Stomach smooth muscle (tissue), 2 donors: ENCODE measurements around the gene MAEL.

Experiments
- H3K27ac ChIP-seq: one replicate; pipeline ENCODE4 v1.7.0; 2013; ENCODE audit warnings: mild to moderate bottlenecking, low read length, inconsistent platforms
- H3K27me3 ChIP-seq, 2 donors: one replicate each; pipeline ENCODE4 v1.7.0; 2013; ENCODE audit warnings: low read length in 2 of 2; ENCODE audit not compliant: insufficient read depth in 2 of 2, control insufficient read depth in 1 of 2
- H3K36me3 ChIP-seq, 2 donors: one replicate each; pipeline ENCODE4 v1.7.0; 2013; ENCODE audit warnings: low read length in 2 of 2; ENCODE audit not compliant: control insufficient read depth in 2 of 2, insufficient read depth in 2 of 2
- H3K4me1 ChIP-seq: one replicate; pipeline ENCODE4 v1.7.0; 2013; ENCODE audit warnings: low read length; ENCODE audit not compliant: control insufficient read depth, insufficient read depth
- H3K4me3 ChIP-seq, 2 donors: one replicate each; pipeline ENCODE4 v1.7.0; 2013; ENCODE audit warnings: low read length in 2 of 2
- H3K9ac ChIP-seq, 2 donors: one replicate each; pipeline ENCODE4 v1.7.0; 2013; ENCODE audit warnings: low read length in 2 of 2, mild to moderate bottlenecking in 1 of 2
- H3K9me3 ChIP-seq, 2 donors: one replicate each; pipeline ENCODE4 v1.7.0; 2013; ENCODE audit warnings: low read length in 2 of 2; ENCODE audit not compliant: control insufficient read depth in 2 of 2
- donor health status: healthy.
- donor health status: Pancreatic carcinoma.

Gene MAEL

DNA sequence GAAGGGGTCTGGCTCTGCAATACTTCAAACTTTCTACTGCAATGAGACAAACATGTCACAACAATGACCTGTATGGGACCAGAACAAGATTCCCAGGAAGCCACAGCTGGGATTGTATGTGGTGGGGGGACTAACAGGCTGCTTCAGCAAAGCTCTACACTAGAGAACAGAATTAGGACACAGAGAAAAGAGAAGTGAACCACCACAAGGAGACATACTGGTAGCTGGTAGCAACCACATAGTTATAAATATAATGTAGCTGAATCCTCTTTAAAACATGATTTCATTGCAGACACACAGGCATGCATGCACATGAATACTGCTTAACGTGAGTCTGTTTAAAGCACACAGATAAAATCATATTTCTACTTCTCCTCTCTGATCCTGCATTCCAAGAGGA, 10.3 kb upstream of the MAEL start:
- H3K9me3 ChIP-seq: no peaks in the 10 kb centered on the region
- peaks cover 14% of the 10 kb centered on the region for H3K4me1 ChIP-seq
- H3K36me3 ChIP-seq: no peaks in the 10 kb centered on the region
- no peak overlapping the region for H3K9ac ChIP-seq
- H3K27ac ChIP-seq: no peak overlapping the region
- H3K27me3 ChIP-seq: no peaks in the 10 kb centered on the region
- H3K4me3 ChIP-seq: no peak overlapping the region

DNA sequence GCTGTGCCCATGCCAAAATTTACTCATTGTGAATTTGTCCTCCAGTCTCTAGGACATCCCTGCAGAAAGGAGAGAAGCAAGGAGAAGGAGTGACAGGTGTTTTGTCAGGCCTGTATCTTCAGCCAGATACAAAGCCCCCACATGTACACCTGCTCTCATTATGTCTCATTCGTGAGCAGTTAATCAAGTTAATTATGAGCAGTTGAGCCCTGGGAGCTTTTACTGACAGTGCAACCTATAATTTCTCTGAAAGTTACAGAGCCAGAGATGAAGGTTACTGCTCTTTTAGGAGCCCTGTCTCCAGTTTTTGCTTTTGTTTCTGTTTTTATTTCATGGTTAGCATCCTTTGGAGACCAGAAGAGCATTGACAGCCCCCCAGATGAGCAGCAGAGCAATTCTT, 8.7 kb upstream of the MAEL start:
- Histone ChIP-seq H3K9ac (no peak overlapping the region), H3K27ac (no peak overlapping the region), H3K4me3 (no peak overlapping the region), H3K36me3 (no peaks in the 10 kb centered on the region), H3K27me3 (no peaks in the 10 kb centered on the region), H3K4me1 (peaks cover 4% of the 10 kb centered on the region), H3K9me3 (no peaks in the 10 kb centered on the region)

DNA sequence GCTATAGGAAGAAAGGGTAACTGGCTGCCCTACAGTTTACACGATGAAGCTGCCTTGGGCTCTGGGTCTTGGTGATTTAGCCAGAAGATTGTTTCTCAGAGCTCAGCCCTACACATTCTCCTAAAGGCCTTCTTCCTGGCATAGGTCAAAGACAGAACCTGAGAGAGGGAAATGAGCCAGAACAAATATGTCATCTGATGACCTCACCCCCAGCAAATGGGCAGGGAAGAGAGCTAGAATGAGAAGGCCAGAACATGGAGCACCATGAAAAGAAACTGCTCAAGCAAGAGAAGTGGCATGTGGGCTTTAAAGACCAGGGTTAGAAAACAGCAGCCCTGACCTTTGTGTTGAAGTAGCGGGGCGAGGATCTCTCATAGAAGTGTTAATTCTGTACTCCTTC, 8.3 kb upstream of the MAEL start:
- H3K9ac ChIP-seq: no peak overlapping the region
- no peaks in the 10 kb centered on the region for H3K9me3 ChIP-seq
- no peak overlapping the region for H3K4me3 ChIP-seq
- H3K36me3 ChIP-seq: no peaks in the 10 kb centered on the region
- no peak overlapping the region for H3K27ac ChIP-seq
- peaks cover 4% of the 10 kb centered on the region for H3K4me1 ChIP-seq
- no peaks in the 10 kb centered on the region for H3K27me3 ChIP-seq

DNA sequence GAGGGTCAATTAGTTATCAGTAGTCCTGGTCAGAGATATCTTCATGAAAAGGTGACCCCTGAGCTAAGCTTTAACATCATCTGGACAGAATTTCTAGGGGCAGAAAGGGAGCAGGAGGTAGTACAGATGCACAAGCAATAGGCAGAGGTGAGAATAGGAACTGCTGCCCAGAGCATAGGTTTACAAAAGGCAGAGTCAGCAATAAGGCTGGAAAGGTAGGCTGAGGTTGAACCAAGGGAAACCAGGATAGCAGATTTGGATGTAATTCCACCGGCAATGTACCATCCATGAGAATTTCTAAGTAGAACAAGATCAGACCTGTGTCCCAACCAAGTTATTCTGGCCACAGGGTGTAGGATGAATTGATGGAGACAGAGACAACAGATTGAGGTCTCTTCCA, 7.5 kb upstream of the MAEL start:
- Histone ChIP-seq H3K4me3 (no peak overlapping the region), H3K4me1 (peaks cover under 1% of the 10 kb centered on the region), H3K9me3 (no peaks in the 10 kb centered on the region), H3K9ac (no peak overlapping the region), H3K27me3 (no peaks in the 10 kb centered on the region), H3K36me3 (no peaks in the 10 kb centered on the region), H3K27ac (no peak overlapping the region)

DNA sequence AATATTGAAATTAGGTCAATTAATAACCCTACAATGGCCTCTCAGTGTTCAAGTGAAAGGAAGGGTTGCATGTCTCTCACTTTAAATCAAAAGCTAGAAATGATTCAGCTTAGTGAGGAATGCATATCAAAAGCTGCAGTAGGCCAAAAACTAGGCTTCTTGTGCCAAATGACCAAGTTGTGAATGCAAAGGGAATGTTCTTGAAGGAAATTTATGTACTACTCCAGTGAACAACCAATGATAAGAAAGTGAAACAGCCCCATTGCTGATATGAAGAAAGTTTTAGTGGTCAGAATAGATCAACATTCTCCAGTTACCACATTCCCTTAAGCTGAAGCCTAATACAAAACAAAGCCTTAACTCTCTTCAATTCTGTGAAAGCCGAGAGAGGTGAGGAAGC, 10.0 kb downstream of the MAEL start:
- Histone ChIP-seq H3K9ac (no peak overlapping the region), H3K27ac (no peak overlapping the region), H3K36me3 (no peaks in the 10 kb centered on the region), H3K4me3 (no peak overlapping the region), H3K27me3 (no peaks in the 10 kb centered on the region), H3K9me3 (no peaks in the 10 kb centered on the region), H3K4me1 (no peaks in the 10 kb centered on the region)

DNA sequence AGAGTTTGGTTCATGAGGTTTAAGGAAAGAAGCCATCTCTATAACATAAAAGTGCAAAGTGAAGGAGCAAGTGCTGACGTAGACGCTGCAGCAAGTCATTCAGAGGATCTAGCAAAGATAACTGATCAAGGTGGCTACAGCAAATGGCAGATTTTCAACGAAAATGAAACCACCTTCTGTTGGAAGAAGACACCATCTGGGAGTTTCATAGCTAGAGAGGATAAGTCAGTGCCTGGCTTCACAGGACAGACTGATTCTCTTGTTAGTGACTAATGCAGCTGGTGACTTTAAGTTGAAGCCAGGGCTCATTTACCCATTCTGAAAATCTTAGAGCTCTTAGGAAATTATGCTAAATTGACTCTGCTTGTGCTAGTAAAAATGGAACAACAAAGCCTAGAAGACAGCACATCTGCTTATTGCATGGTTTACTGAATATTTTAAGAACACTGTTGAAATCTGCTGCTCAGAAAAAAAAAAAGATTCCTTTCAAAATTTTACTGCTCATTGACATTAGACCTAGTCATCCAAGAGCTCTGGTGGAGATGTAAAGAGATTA, 10.5 kb downstream of the MAEL start:
- Histone ChIP-seq H3K36me3 (no peaks in the 10 kb centered on the region), H3K9me3 (no peaks in the 10 kb centered on the region), H3K9ac (no peak overlapping the region), H3K27ac (no peak overlapping the region), H3K27me3 (no peaks in the 10 kb centered on the region), H3K4me1 (no peaks in the 10 kb centered on the region), H3K4me3 (no peak overlapping the region)

DNA sequence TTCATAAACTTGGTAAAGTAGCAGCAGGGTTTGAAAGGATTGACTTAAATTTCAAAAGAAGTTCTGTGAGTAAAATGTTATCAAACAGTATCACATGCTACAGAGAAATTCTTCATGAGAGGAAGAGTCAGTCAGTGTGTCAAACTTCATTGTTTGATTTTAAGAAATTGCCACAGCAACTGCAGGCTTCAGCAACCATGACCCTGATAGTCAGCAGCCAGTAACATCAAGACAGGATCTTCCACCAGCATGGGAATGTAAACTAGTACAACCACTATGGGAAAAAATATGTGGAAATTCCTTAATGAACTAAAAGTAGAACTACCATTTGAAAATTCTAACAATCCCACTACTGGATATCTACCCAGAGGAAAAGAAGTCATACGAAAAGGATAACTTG, 11.5 kb downstream of the MAEL start:
- H3K27ac ChIP-seq: no peak overlapping the region
- no peaks in the 10 kb centered on the region for H3K36me3 ChIP-seq
- no peak overlapping the region for H3K4me3 ChIP-seq
- no peaks in the 10 kb centered on the region for H3K9me3 ChIP-seq
- no peaks in the 10 kb centered on the region for H3K27me3 ChIP-seq
- no peak overlapping the region for H3K9ac ChIP-seq
- no peaks in the 10 kb centered on the region for H3K4me1 ChIP-seq

DNA sequence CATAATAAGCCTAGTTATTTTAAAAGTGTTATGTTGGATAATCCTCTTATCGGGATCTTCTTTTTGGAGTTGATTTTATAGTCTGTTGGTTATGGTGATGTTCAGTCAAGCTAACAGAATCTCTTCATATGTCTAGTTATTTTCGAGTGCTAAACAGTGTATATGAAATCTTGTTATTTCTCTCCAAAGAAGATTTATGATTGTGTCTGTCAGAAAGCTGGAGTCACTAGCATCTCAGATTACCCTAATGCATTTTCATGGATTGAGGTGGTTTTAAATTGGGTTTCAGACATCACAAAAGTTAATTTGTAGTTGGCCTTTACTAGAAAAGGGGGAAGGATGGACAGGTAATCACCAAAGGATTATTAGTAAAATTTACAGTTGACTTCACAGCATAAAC, 13.3 kb downstream of the MAEL start:
- no peak overlapping the region for H3K9ac ChIP-seq
- no peak overlapping the region for H3K4me3 ChIP-seq
- H3K27me3 ChIP-seq: no peaks in the 10 kb centered on the region
- no peak overlapping the region for H3K27ac ChIP-seq
- H3K4me1 ChIP-seq: no peaks in the 10 kb centered on the region
- H3K9me3 ChIP-seq: no peaks in the 10 kb centered on the region
- H3K36me3 ChIP-seq: no peaks in the 10 kb centered on the region

DNA sequence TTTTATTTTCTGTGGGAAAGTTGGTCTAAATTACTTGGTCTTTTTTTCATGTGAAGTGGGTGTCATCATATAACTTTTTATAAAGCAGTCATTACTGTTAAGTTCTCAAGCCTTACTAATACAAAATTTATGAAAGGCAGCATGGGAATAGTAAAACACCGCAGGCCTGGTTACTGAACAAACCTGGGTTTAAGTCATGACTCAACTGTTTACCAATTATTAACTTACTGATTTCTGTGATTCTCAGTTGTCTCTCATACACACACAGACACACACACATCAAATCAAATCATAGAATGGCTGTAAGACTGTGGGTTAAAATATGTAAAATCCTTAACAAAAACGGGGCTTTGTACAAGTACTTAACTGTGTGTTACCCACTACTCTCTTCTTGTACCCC, 14.6 kb downstream of the MAEL start:
- no peak overlapping the region for H3K9ac ChIP-seq
- no peak overlapping the region for H3K27ac ChIP-seq
- H3K9me3 ChIP-seq: no peaks in the 10 kb centered on the region
- H3K4me3 ChIP-seq: no peak overlapping the region
- H3K4me1 ChIP-seq: no peaks in the 10 kb centered on the region
- no peaks in the 10 kb centered on the region for H3K36me3 ChIP-seq
- no peaks in the 10 kb centered on the region for H3K27me3 ChIP-seq

DNA sequence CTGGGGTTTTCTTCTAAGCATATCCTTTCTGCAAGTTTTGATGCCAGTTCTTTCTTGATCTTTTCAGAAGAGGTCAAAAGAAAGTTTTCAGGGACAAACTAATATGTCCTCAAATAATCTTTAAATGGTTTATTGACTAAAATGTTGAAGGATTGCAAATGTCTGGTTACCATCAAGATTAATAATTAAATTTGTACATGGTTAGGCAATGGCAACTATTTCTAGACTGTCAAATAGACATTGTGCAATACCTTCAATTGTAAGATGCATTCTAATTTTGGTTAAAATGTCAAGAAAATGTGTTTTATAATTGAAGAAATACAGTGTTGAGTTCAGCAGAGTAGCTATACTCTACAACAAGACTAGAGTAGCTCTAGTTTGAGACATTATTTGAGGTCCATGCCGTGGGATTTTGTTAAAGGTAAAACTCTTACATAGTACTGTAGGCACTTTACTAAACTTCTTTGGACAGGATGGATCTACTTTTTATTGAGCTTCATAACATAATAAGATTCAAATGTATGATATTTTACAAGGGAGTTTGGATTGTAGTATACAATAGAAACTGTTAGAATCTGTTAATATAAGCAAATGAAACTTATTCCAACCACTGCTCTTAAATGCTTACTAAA, 22.6 kb downstream of the MAEL start:
- no peak overlapping the region for H3K9ac ChIP-seq
- no peak overlapping the region for H3K4me3 ChIP-seq
- H3K27ac ChIP-seq: no peak overlapping the region
- H3K36me3 ChIP-seq: no peaks in the 10 kb centered on the region
- H3K27me3 ChIP-seq: no peaks in the 10 kb centered on the region
- H3K4me1 ChIP-seq: no peaks in the 10 kb centered on the region
- H3K9me3 ChIP-seq: no peaks in the 10 kb centered on the region

DNA sequence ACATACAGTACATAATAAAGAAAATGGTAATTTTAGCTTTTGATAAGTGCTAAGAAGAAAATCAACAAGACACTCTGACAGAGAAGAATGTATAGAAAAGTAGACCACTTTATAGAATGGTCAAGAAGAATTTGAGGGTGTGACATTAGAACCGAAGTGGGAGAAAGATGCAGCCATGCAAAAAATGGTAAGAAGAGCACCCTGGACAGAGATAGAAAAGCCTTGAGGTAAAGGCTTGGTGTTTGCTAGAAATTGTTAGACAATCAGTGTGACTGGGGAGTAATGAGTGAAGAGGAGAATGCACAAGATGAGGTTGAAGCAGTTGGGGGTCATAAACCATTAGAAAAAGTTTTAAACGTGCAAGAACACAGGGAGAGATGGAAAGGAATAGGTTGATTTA, 23.5 kb downstream of the MAEL start:
- no peaks in the 10 kb centered on the region for H3K4me1 ChIP-seq

More for the DNA sequence above, 23.5 kb downstream of the MAEL start:
- no peak overlapping the region for H3K27ac ChIP-seq
- H3K36me3 ChIP-seq: no peaks in the 10 kb centered on the region
- no peaks in the 10 kb centered on the region for H3K27me3 ChIP-seq
- no peak overlapping the region for H3K9ac ChIP-seq
- H3K4me3 ChIP-seq: no peak overlapping the region
- no peaks in the 10 kb centered on the region for H3K9me3 ChIP-seq
